Mesendoderm (in vitro differentiated cells): ENCODE data around the gene MAPK9.

Experiments used
- DNase-seq: peaks from one replicate; pipeline ENCODE4 v3.0.0; 2013
- H2AK5ac ChIP-seq: 2 replicates; pipeline ENCODE4 v1.6.1; 2013; ENCODE audit warnings: low read length, inconsistent platforms
- H2BK120ac ChIP-seq: 2 replicates; pipeline ENCODE4 v1.6.1; 2013; ENCODE audit warnings: low read depth, mild to moderate bottlenecking, low read length, moderate library complexity, mixed read lengths
- H2BK15ac ChIP-seq: replicated peaks from 2 replicates; pipeline ENCODE4 v1.6.1; 2013; ENCODE audit warnings: low read depth, mild to moderate bottlenecking, moderate library complexity
- H2BK5ac ChIP-seq: 2 replicates; pipeline ENCODE4 v1.6.1; 2013; ENCODE audit warnings: low read length, inconsistent platforms
- H3K18ac ChIP-seq: 2 replicates; pipeline ENCODE4 v1.6.1; 2013; ENCODE audit warnings: mild to moderate bottlenecking, low read length, mixed read lengths
- H3K23ac ChIP-seq: one replicate; pipeline ENCODE4 v1.6.1; 2013; ENCODE audit warnings: low read length
- H3K27ac ChIP-seq: 2 replicates; pipeline ENCODE4 v1.5.1; 2013; ENCODE audit warnings: low read depth, mild to moderate bottlenecking, inconsistent platforms, low read length, moderate library complexity
- H3K27me3 ChIP-seq: 2 replicates; pipeline ENCODE4 v1.6.1; 2013; ENCODE audit warnings: low read length, control low read depth, mild to moderate bottlenecking, inconsistent platforms; ENCODE audit not compliant: insufficient read depth, poor library complexity
- H3K36me3 ChIP-seq: 2 replicates; pipeline ENCODE4 v1.6.1; 2013; ENCODE audit warnings: low read length, inconsistent platforms; ENCODE audit not compliant: control insufficient read depth, insufficient read depth
- H3K4ac ChIP-seq: one replicate; pipeline ENCODE4 v1.6.1; 2013; ENCODE audit warnings: low read depth, mild to moderate bottlenecking, low read length, moderate library complexity
- H3K4me1 ChIP-seq: 2 replicates; pipeline ENCODE4 v1.6.1; 2013; ENCODE audit warnings: low read depth, low read length, inconsistent platforms; ENCODE audit not compliant: control insufficient read depth
- H3K4me2 ChIP-seq: 2 replicates; pipeline ENCODE4 v1.6.1; 2013; ENCODE audit warnings: low read length
- H3K4me3 ChIP-seq: 2 replicates; pipeline ENCODE4 v1.5.1; 2013; ENCODE audit warnings: mild to moderate bottlenecking, low read length
- H3K56ac ChIP-seq: one replicate; pipeline ENCODE4 v1.6.1; 2013; ENCODE audit warnings: low read length
- H3K79me1 ChIP-seq: 2 replicates; pipeline ENCODE4 v1.6.1; 2013; ENCODE audit warnings: low read length, inconsistent platforms
- H3K79me2 ChIP-seq: 2 replicates; pipeline ENCODE4 v1.6.1; 2013; ENCODE audit warnings: mild to moderate bottlenecking, low read length; ENCODE audit not compliant: control insufficient read depth, insufficient read depth
- H3K9ac ChIP-seq: 2 replicates; pipeline ENCODE4 v1.6.1; 2013; ENCODE audit warnings: low read length, inconsistent platforms
- H4K5ac ChIP-seq: one replicate; pipeline ENCODE4 v1.6.1; 2013; ENCODE audit warnings: low read length
- H4K8ac ChIP-seq: one replicate; pipeline ENCODE4 v1.6.1; 2013; ENCODE audit warnings: low read depth, mild to moderate bottlenecking, control low read depth, low read length, moderate library complexity
- WGBS: extraction: QIAGEN DNeasy Blood & Tissue Kit; methylation state at CpG from one replicate; pipeline ENCODE4 v1.1.7; 2013; ENCODE audit warnings: low lambda C conversion rate, missing lambda C conversion rate; ENCODE audit not compliant: insufficient coverage; ENCODE audit errors: extremely low coverage; 5-methylcytosine and 5-hydroxymethylcytosine counted together

The MAPK9 gene

GRCh38 chr5:180217797-180218196 lies 74.1 kb downstream of the MAPK9 start:
- no peaks in the 10 kb centered on the region for H3K4me1 ChIP-seq
- H3K4me3 ChIP-seq, result no peak overlapping the region
- H3K9ac ChIP-seq, result no peak overlapping the region
- DNase-seq, result no peak
- no peak overlapping the region for H3K18ac ChIP-seq
- H2BK120ac ChIP-seq, result no peak overlapping the region
- no peaks in the 10 kb centered on the region for H3K36me3 ChIP-seq
- no peak overlapping the region for H3K27ac ChIP-seq
- H3K79me1 ChIP-seq, result no peaks in the 10 kb centered on the region
- no peak overlapping the region for H3K23ac ChIP-seq
- H2BK5ac ChIP-seq, result no peak overlapping the region
- H3K79me2 ChIP-seq, result no peaks in the 10 kb centered on the region
- no peak overlapping the region for H3K4me2 ChIP-seq
- no peak overlapping the region for H3K56ac ChIP-seq
- no peak overlapping the region for H4K5ac ChIP-seq
- no CpG with 5 or more reads among the region's 5 CpGs for WGBS
- no peak overlapping the region for H3K4ac ChIP-seq
- no peaks in the 10 kb centered on the region for H3K27me3 ChIP-seq
- no peak overlapping the region for H2AK5ac ChIP-seq
- H4K8ac ChIP-seq, result no peak overlapping the region
- no peak overlapping the region for H2BK15ac ChIP-seq

DNA sequence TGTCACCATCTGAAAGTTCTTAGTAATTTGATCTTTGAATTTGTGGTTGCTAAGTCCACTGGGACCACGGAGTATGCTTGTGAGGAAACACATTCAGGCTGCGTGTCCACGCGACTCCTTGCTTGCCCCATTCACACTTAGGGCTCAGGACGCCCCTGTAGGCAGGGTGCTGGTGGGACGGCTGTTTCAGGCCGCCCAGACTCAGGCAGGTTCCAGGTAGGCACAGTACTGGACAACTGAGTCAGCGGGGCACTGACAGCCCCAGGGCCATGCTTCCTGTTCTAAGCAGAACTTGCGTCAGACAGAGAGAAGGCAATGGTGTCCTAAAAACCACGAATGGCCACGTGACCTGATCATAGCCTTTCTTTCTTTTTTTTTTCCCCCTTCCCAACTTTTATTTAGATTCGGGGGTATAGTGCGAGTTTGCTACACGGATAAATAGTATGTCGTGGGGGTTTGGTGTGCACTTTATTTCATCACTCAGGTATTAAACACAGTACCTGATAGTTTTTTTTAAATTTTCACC lies 75.2 kb downstream of the MAPK9 start:
- no peak overlapping the region for H3K18ac ChIP-seq
- WGBS, result no CpG with 5 or more reads among the region's 15 CpGs

GRCh38 chr5:180215783-180216630 lies 75.9 kb downstream of the MAPK9 start:
- no peak overlapping the region for H2AK5ac ChIP-seq
- no peak overlapping the region for H4K8ac ChIP-seq
- H3K18ac ChIP-seq, result no peak overlapping the region
- no peak overlapping the region for H3K4ac ChIP-seq
- H3K79me1 ChIP-seq, result no peaks in the 10 kb centered on the region
- no peak overlapping the region for H3K4me3 ChIP-seq
- no peak overlapping the region for H3K4me2 ChIP-seq
- no peak overlapping the region for H4K5ac ChIP-seq
- H3K27me3 ChIP-seq, result no peaks in the 10 kb centered on the region
- no peaks in the 10 kb centered on the region for H3K4me1 ChIP-seq
- no peak for DNase-seq
- no peak overlapping the region for H3K56ac ChIP-seq
- H3K27ac ChIP-seq, result no peak overlapping the region
- H3K36me3 ChIP-seq, result no peaks in the 10 kb centered on the region
- no peaks in the 10 kb centered on the region for H3K79me2 ChIP-seq
- WGBS, result no CpG with 5 or more reads among the region's 34 CpGs
- H3K9ac ChIP-seq, result no peak overlapping the region
- no peak overlapping the region for H3K23ac ChIP-seq
- H2BK120ac ChIP-seq, result no peak overlapping the region
- no peak overlapping the region for H2BK15ac ChIP-seq
- H2BK5ac ChIP-seq, result no peak overlapping the region

More for the DNA sequence above, 75.2 kb downstream of the MAPK9 start:
- Histone ChIP-seq H2AK5ac (no peak overlapping the region), H4K5ac (no peak overlapping the region), H3K27ac (no peak overlapping the region), H3K4me1 (no peaks in the 10 kb centered on the region), H3K56ac (no peak overlapping the region), H2BK5ac (no peak overlapping the region), H3K79me1 (no peaks in the 10 kb centered on the region), H2BK120ac (no peak overlapping the region), H4K8ac (no peak overlapping the region), H3K27me3 (no peaks in the 10 kb centered on the region), H3K4me3 (no peak overlapping the region), H3K23ac (no peak overlapping the region), H3K79me2 (no peaks in the 10 kb centered on the region), H3K36me3 (no peaks in the 10 kb centered on the region), H3K4ac (no peak overlapping the region), H2BK15ac (no peak overlapping the region), H3K9ac (no peak overlapping the region), H3K4me2 (no peak overlapping the region)
- DNase-seq, result no peak

DNA sequence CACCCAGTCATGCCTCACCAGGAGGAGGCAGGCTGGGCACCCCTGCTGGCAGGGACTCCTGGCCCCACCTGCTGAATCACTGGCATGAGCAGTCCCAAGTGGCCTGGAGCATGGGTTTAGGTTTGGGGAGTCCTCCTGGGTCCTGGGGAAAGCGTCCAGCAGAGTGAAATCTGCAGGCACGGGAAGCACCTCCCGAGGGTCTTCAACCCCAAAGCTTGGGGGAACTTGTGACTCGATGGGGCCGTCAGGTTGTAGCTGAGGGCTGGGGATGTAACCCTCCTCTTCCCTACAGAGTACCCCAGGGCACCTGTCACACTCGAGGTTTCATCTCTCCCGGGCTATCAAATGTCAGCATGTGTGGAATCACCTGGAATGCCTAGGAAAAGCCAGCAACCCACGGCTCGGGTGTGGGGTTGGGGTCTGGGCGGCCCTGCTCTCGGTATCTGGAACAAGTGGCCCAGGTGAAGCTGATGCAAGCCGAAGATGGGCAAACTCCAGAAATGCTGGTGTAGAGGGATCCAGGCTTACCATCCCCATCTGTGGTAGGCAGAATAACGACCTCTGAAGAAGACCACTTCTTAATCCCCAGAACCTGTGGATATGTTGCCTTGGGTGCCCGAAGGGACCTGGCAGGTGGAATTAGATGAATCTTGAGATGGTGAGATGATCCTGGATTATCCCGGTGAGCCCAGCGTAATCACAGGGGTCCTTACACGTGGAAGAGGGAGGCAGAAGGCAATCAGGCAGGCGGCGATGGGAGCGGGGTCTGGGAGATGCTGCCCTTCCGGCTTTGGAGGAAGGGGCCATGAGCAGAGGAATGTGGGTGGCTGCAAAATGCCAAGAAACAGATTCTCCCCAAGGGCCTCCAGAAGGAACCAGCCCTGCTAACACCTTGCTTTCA lies 76.8 kb downstream of the MAPK9 start:
- no CpG with 5 or more reads among the region's 21 CpGs for WGBS
- no peak overlapping the region for H3K9ac ChIP-seq
- no peak overlapping the region for H4K8ac ChIP-seq

GRCh38 chr5:180213657-180214207 lies 78.2 kb downstream of the MAPK9 start:
- no peaks in the 10 kb centered on the region for H3K36me3 ChIP-seq
- no peaks in the 10 kb centered on the region for H3K79me1 ChIP-seq
- WGBS, result no CpG with 5 or more reads among the region's 5 CpGs
- H3K27me3 ChIP-seq, result no peaks in the 10 kb centered on the region
- no peaks in the 10 kb centered on the region for H3K4me1 ChIP-seq
- H3K27ac ChIP-seq, result no peak overlapping the region
- no peak overlapping the region for H2AK5ac ChIP-seq
- no peaks in the 10 kb centered on the region for H3K79me2 ChIP-seq
- no peak for DNase-seq
- no peak overlapping the region for H4K5ac ChIP-seq
- H3K4ac ChIP-seq, result no peak overlapping the region
- H2BK5ac ChIP-seq, result no peak overlapping the region
- no peak overlapping the region for H4K8ac ChIP-seq
- H3K56ac ChIP-seq, result no peak overlapping the region
- H3K23ac ChIP-seq, result no peak overlapping the region
- H3K18ac ChIP-seq, result no peak overlapping the region
- H3K9ac ChIP-seq, result no peak overlapping the region
- H3K4me2 ChIP-seq, result no peak overlapping the region
- H3K4me3 ChIP-seq, result no peak overlapping the region
- no peak overlapping the region for H2BK15ac ChIP-seq
- H2BK120ac ChIP-seq, result no peak overlapping the region

More for the DNA sequence above, 76.8 kb downstream of the MAPK9 start:
- Histone ChIP-seq H3K79me1 (no peaks in the 10 kb centered on the region), H2BK5ac (no peak overlapping the region), H3K4me3 (no peak overlapping the region), H3K27ac (no peak overlapping the region), H3K56ac (no peak overlapping the region), H3K36me3 (no peaks in the 10 kb centered on the region), H3K79me2 (no peaks in the 10 kb centered on the region), H3K4me2 (no peak overlapping the region), H4K5ac (no peak overlapping the region), H2AK5ac (no peak overlapping the region), H2BK15ac (no peak overlapping the region), H3K18ac (no peak overlapping the region), H3K23ac (no peak overlapping the region), H3K4ac (no peak overlapping the region), H3K4me1 (no peaks in the 10 kb centered on the region), H3K27me3 (no peaks in the 10 kb centered on the region), H2BK120ac (no peak overlapping the region)
- DNase-seq, result no peak
